DMS114 treated with DMSO at 0.1 percent for 48 hours (cell line): Measurements from ENCODE around the gene CEMIP.

ENCODE experiments used
- DNase-seq: peaks from one replicate; lab custom pipeline; 2025; ENCODE audit not compliant: unreplicated experiment; lab: John Stamatoyannopoulos, UW

The CEMIP gene

DNA sequence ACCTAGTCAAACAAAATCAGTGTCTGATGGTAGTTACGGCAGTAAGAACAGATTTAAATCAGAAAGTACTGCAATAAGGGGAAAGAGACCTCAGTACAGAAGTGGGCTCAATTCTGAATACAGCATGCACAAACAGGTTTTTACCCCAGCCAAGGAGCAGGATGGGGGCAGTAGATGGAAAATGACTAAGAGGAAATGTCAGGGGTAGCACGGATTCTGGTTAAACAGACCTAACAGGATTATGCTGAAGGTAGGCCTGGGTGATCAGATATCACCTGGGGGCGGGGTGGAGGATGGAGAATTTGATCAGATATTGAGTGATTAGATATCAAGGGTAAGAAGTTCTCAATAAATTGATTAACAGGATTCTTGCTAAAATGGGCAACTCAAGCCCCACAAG is 191.5 kb downstream of the CEMIP start:
- no peak for DNase-seq

DNA sequence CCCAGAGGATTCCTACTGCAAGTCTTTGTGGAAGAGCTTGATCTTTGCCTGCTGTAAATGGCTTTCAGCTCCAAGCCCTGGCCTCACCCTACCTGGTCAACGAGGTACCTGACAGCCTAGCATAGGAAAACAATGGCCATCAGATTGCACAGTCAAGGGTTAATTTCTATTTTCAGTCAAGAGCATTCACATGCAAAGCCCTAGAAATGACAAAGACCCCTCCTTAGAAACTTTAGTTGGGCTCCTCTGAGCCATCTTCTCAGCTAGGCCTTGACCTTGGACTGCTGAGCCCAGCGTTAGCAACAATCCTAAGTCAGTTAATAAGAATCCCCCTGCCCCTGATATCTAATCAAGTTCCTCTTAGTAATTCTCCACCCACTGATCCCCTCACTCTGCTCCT is 192.0 kb downstream of the CEMIP start:
- DNase-seq, result no peak

- DNase-seq, result no peak
Observed at GRCh38 chr15:80972276-80972675, 193.1 kb downstream of the CEMIP start.

DNA sequence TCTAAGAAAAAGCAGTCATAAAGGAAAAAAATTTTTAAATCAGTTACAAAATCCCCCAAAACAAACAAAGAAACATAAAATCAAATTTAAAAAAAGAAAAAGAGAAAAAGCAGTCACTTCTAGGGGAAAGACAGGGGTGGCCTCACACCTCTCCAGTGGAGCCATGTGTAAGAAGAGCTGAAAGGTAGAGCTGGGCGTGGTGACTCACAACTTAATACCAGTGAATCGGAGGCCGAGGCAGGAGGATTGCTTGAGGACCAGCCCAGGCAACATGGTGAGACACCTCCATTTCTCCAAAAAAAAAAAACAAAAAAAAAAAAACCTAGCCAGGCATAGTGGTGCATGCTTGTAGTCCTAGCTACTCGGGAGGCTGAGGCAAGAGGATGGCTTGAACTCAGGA is 195.7 kb downstream of the CEMIP start:
- no peak for DNase-seq

DNA sequence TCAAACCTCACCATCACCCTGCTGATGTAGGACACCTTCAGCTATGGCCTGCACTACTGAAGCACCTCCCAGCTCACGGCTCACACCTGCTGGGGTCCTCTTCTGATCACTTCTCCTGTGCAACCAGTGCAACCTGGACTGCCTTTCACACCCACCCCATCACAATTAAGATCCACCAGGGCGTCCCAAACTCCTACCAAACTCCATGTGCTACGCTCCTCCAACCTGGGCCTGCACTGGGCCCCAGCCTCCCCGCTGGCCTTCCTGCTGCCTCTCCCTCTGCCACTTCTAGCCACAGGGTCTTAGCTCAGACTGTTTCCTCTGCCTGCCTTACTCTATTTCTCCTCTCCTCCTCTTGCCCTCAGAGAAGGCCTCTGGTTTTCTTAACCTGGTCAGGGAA is 197.7 kb downstream of the CEMIP start:
- DNase-seq, result no peak

GRCh38 chr15:80977627-80978036 is 198.5 kb downstream of the CEMIP start:
- peak; percentile 17 for DNase-seq

DNA sequence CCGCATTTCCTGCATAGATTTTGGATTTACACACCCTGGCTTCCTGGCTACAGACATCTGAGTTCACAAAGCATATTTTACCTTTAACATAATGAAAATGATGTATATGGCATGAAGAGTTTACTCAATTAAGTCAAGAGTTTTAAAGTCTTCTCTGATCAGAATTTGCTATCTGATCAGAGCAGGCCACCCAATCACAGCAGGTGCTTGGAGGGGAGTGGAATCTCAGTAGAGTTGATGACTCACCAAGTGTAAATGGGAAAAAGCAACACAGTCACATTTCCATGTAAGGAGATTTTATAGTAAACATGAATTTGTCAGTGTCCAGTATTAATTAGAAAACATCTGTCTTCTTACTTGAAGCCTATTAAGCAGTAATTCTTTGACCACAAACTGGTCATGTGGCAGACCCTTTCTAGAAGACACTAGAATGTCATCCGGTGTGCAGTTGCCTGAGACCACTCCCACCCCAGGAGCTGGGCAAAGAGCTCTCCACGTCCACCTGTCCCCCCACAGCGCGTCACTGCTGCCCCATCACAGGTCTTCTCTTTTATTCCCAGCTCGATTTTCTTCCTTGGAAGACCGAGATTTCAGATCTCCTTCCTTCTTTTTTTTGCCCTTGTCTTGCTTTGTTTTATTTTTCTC is 199.6 kb downstream of the CEMIP start:
- DNase-seq, result no peak

DNA sequence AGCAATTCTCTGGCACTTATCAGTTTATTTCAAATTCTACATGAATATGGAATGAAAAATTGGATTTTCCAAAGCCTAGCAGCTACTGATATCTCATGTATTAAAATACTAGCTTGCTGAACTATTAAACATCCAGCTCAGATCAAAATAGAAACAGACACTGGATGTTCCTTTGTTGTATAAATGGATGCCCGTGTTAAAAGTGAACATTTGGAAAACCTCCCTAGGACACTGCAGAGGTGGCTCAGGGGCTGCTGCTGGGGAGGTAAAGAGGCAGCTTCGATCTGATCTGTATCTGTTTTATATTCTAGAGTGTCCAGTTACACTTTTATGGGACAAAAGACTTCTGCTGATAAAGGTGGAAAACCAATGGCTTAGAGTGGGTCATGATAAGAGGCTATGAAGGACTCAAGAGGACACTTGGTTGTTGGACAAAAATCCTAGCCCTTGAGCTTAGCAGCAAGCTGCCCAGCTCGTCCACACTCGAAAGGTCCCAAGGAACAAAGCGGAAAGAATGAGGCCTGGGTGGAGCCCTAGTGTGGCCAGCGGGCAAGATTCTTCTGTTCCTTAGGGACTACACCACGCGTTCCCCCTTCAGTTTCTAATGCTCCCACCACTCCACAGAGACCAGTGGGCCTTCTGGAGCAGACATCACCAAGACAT is 200.5 kb downstream of the CEMIP start:
- DNase-seq, result no peak

- DNase-seq, result no peak
Observed at GRCh38 chr15:80982205-80982604, 203.0 kb downstream of the CEMIP start.

GRCh38 chr15:80982839-80983238 is 203.7 kb downstream of the CEMIP start:
- DNase-seq, result no peak

DNA sequence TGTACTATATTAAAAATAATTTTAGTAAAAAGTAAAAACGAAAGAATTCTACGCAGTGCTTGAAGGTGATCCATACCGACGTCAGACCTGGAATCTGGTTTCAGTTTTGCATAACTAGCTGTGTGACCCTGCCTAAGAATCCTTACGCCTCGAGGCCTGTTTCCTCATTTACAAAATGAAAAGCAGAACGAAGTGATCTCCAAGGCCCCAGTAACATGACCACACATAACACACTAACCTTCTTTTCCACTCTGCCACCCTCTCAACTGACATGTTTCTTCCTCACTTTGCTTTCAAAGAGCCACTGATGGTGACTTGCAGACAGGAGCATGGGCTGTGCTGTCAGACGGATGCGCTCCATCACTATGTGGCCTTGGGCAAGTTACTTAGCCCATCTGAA is 205.7 kb downstream of the CEMIP start:
- no peak for DNase-seq

DNA sequence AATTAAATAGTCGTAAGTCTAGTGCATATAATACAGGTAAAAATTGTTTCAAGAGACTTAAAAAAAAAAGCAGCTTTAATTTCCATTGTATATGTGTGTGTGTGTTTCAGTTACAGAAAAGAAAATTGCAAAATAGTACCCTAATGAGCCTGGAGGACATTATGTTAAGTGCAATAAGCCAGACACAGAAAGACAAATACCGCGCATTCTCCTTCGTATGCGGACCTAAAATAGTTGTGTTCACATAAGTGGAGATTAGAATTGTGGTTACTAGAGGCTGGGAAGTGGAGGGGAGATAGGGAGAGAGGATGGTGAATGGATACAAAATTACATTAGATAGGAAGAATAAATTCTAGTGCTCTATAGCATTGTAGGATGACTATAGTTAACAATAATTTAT is 206.8 kb downstream of the CEMIP start:
- DNase-seq, result no peak

GRCh38 chr15:80986487-80986886 is 207.3 kb downstream of the CEMIP start:
- DNase-seq, result no peak

DNA sequence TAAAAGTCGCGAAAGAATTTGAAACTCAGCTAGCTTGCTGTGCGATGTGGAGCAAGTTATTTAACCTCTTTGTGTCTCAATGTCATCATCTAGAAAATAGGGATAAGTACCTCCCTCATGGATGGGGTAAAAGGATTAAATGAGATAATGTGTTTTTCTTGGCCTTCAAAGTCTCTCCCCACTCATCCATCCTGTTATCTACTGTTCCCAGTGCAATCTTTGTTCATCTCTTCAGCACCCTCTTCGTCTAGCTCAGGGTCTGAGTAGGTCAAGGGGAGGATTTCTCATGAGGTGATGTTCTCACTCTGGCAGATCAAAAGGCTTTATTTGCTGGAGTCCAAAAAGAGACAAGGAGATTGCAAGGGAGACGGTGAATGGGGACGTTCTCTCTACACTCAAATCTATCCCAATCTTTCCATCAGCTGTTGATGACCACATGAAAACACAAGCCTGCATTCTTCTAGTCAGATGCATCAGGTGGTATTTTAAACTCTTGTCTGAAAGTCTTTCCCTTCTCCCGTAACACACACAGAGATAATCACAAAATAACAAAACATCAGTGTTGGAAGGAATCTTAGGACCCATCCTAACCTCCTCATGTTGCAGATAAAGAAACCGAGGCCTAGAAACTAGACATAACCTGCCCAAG is 209.1 kb downstream of the CEMIP start:
- no peak for DNase-seq

DNA sequence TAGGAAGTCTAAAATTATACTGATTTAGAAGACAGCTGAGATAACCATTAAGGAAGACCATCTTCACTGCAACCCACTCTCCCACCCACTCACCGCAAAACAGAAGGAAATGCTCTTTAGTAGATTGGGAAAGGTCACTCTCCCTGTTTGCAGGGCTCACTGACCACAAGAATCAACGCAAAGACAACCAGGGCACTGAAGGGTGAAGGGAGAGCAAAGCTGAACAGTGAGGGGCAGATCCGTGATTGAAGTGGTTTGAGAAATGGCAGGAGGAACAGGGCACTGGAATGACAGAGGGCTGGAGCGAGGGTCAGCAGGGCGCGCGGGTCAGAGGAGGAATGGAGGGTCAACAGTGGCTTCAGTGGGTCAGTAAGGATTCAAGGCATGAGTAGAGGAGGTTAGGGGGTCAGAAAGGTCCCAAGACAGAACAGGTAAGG is 209.9 kb downstream of the CEMIP start:
- DNase-seq, result no peak

- DNase-seq, result peak; percentile 97
Observed at GRCh38 chr15:80989518-80990478, 210.6 kb downstream of the CEMIP start, which contains the start of gene MESD. Gene MESD, minus strand, starts transcription at chr15:80989819. Its CDS starts 28 bp downstream, at chr15:80989791.

GRCh38 chr15:80990955-80991354 is 211.8 kb downstream of the CEMIP start:
- DNase-seq, result no peak

GRCh38 chr15:80991421-80991820 is 212.3 kb downstream of the CEMIP start:
- no peak for DNase-seq

- no peak for DNase-seq
Observed at GRCh38 chr15:80992006-80992405, 212.8 kb downstream of the CEMIP start.

- no peak for DNase-seq
Observed at GRCh38 chr15:80992441-80992840, 213.3 kb downstream of the CEMIP start.

DNA sequence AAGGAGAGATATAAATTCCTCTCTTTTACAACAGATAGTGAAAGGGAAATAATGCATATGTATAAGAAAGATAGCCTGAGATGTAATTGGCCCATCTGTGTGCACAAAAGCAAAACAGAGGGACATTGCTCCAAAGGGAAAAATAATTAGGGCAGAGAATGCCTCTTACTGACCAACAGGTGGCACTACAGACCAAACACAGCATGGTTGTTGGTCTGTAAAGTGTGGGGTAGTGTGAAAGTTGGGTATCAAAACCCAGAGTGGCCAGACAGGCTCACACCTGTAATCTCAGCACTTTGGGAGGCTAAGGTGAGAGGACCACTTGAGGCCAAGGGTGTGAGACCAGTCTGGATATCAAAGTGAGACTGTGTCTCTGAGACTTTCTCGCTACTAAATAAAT is 217.1 kb downstream of the CEMIP start:
- no peak for DNase-seq
